H1 (cell line): Measurements from ENCODE around the gene SH3PXD2A. TPM values are rescaled to one million over a fixed set of nuclear protein-coding genes. Genes with fewer than 3 reads are reported as not detected.

Source experiments
- CTCF ChIA-PET: fragments of 300-600 bp; sonication (Branson Sonifier 250); formaldehyde crosslinking; loops from one replicate; lab custom pipeline; 2021; ENCODE audit not compliant: partially characterized antibody; lab: Charles Lee
- POLR2A ChIA-PET: fragments of 300-600 bp; sonication (Branson Sonifier 250); formaldehyde crosslinking; loops from one replicate; lab custom pipeline; 2021; ENCODE audit warnings: inconsistent platforms; ENCODE audit not compliant: partially characterized antibody; lab: Charles Lee
- DNase-seq, 2 experiments: peaks; one replicate each; pipeline versions ENCODE4 v3.0.0 to v3.0.0-alpha.2; 2010 to 2022; ENCODE audit warnings: low spot score in 2 of 2, low read depth in 1 of 2, mixed read lengths in 1 of 2
- FAIRE-seq: peaks from 2 replicates; lab custom pipeline; 2011; peaks lifted over from hg19 to GRCh38; lab: Jason Lieb, UNC
- H2AFZ ChIP-seq: 2 replicates; pipeline ENCODE4 v1.8.1; 2012; ENCODE audit warnings: low read length, inconsistent platforms
- H2AK5ac ChIP-seq: 2 replicates; pipeline ENCODE4 v1.6.1; 2013; ENCODE audit warnings: low read depth, low read length
- H2BK120ac ChIP-seq: replicated peaks from 2 replicates; pipeline ENCODE3; 2013; ENCODE audit warnings: low read depth, low read length, inconsistent platforms
- H2BK12ac ChIP-seq: 2 replicates; pipeline ENCODE4 v1.6.1; 2013; ENCODE audit warnings: low read depth, low read length
- H2BK15ac ChIP-seq: 2 replicates; pipeline ENCODE4 v1.6.1; 2013; ENCODE audit warnings: low read length
- H2BK20ac ChIP-seq: 2 replicates; pipeline ENCODE4 v1.6.1; 2013; ENCODE audit warnings: low read length
- H2BK5ac ChIP-seq: 2 replicates; pipeline ENCODE4 v1.6.1; 2013; ENCODE audit warnings: low read depth, low read length
- H3K14ac ChIP-seq: 2 replicates; pipeline ENCODE4 v1.6.1; 2013; ENCODE audit warnings: inconsistent platforms; ENCODE audit not compliant: insufficient read length
- H3K18ac ChIP-seq: 2 replicates; pipeline ENCODE4 v1.6.1; 2013; ENCODE audit warnings: low read length; ENCODE audit errors: extremely low read depth
- H3K23ac ChIP-seq: 2 replicates; pipeline ENCODE4 v1.6.1; 2013; ENCODE audit warnings: inconsistent platforms; ENCODE audit not compliant: insufficient read length
- H3K23me2 ChIP-seq: 2 replicates; pipeline ENCODE4 v1.6.1; 2013; ENCODE audit warnings: low read depth, low read length
- H3K27ac ChIP-seq: 2 replicates; pipeline ENCODE4 v1.6.1; 2011; ENCODE audit warnings: low read depth, low read length, inconsistent platforms
- H3K27me3 ChIP-seq, 4 experiments: replicated peaks in 1 of 4; 1 replicate in 1 of 4; 2 replicates in 3 of 4; pipeline versions ENCODE4 v1.6.1 to v1.8.1; 2011 to 2013; ENCODE audit warnings: low read length in 3 of 4, mild to moderate bottlenecking in 3 of 4, inconsistent platforms in 2 of 4, mixed read lengths in 2 of 4, moderate library complexity in 1 of 4; ENCODE audit not compliant: control insufficient read depth in 3 of 4, insufficient read depth in 3 of 4; ENCODE audit errors: extremely low read depth in 1 of 4
- H3K36me3 ChIP-seq, 4 experiments: 2 replicates each; pipeline versions ENCODE4 v1.6.1 to v1.8.1; 2011 to 2013; ENCODE audit warnings: mild to moderate bottlenecking in 4 of 4, low read length in 3 of 4, moderate library complexity in 2 of 4, control low read depth in 1 of 4, inconsistent platforms in 1 of 4; ENCODE audit not compliant: insufficient read depth in 4 of 4, control insufficient read depth in 2 of 4
- H3K4ac ChIP-seq: replicated peaks from 2 replicates; pipeline ENCODE3; 2013; ENCODE audit warnings: low read length, low read depth, mixed read lengths, inconsistent platforms; ENCODE audit not compliant: insufficient read length
- H3K4me1 ChIP-seq, 4 experiments: replicated peaks in 1 of 4; 1 replicate in 1 of 4; 2 replicates in 3 of 4; pipeline versions ENCODE4 v1.6.1 to v1.8.1; 2011 to 2013; ENCODE audit warnings: low read length in 3 of 4, inconsistent platforms in 2 of 4, mixed read lengths in 1 of 4; ENCODE audit not compliant: insufficient read depth in 4 of 4, control insufficient read depth in 3 of 4
- H3K4me2 ChIP-seq, 2 experiments: 2 replicates each; pipeline versions ENCODE4 v1.6.1 to v1.8.1; 2011 to 2013; ENCODE audit warnings: low read depth in 2 of 2, low read length in 2 of 2, control low read depth in 1 of 2, inconsistent platforms in 1 of 2, mild to moderate bottlenecking in 1 of 2; ENCODE audit not compliant: insufficient read depth in 1 of 2
- H3K4me3 ChIP-seq, 4 experiments: fragments of 200-600, 300-600 bp in 1 of 4; sonication (generic), shearing (Covaris generic), sonication (Bioruptor Twin) in 1 of 4; 2 replicates each; pipeline versions ENCODE4 v1.5.1 to v1.8.1; 2011 to 2016; ENCODE audit warnings: low read length in 4 of 4, low read depth in 3 of 4, control low read depth in 2 of 4, inconsistent platforms in 2 of 4, mild to moderate bottlenecking in 2 of 4, mixed read lengths in 1 of 4, moderate library complexity in 1 of 4; ENCODE audit not compliant: insufficient read depth in 2 of 4; ENCODE audit errors: extremely low read depth in 1 of 4
- H3K56ac ChIP-seq: replicated peaks from 2 replicates; pipeline ENCODE3; 2013; ENCODE audit warnings: low read depth, mild to moderate bottlenecking, mixed read lengths, low read length, inconsistent platforms; ENCODE audit not compliant: insufficient read length
- H3K79me1 ChIP-seq: 2 replicates; pipeline ENCODE4 v1.6.1; 2013; ENCODE audit warnings: low read depth, low read length, control low read depth
- H3K79me2 ChIP-seq, 2 experiments: 2 replicates each; pipeline versions ENCODE4 v1.6.1 to v1.8.1; 2012 to 2013; ENCODE audit warnings: low read length in 2 of 2, mild to moderate bottlenecking in 2 of 2, inconsistent platforms in 1 of 2; ENCODE audit not compliant: insufficient read depth in 2 of 2, control insufficient read depth in 1 of 2
- H3K9ac ChIP-seq, 4 experiments: replicated peaks in 1 of 4; 1 replicate in 1 of 4; 2 replicates in 3 of 4; pipeline versions ENCODE4 v1.6.1 to v1.8.1; 2011 to 2013; ENCODE audit warnings: low read depth in 3 of 4, low read length in 3 of 4, control low read depth in 2 of 4, mild to moderate bottlenecking in 2 of 4, moderate library complexity in 2 of 4, inconsistent platforms in 1 of 4; ENCODE audit errors: extremely low read depth in 1 of 4
- H3K9me3 ChIP-seq, 2 experiments: 2 replicates each; pipeline versions ENCODE4 v1.6.1 to v1.8.1; 2012 to 2013; ENCODE audit warnings: mild to moderate bottlenecking in 2 of 2, moderate library complexity in 2 of 2, control low read depth in 1 of 2, inconsistent platforms in 1 of 2, low read depth in 1 of 2, low read length in 1 of 2, mixed read lengths in 1 of 2; ENCODE audit not compliant: insufficient read depth in 2 of 2
- H4K20me1 ChIP-seq, 2 experiments: replicated peaks in 1 of 2; 2 replicates each; pipeline versions ENCODE3 to v1.8.1; 2011 to 2013; ENCODE audit warnings: inconsistent platforms in 2 of 2, low read length in 2 of 2, mild to moderate bottlenecking in 1 of 2; ENCODE audit not compliant: insufficient read depth in 2 of 2, control insufficient read depth in 1 of 2
- H4K5ac ChIP-seq: 2 replicates; pipeline ENCODE4 v1.6.1; 2013; ENCODE audit warnings: low read length, low read depth, mixed read lengths, inconsistent platforms; ENCODE audit not compliant: insufficient read length
- H4K8ac ChIP-seq: 2 replicates; pipeline ENCODE4 v1.8.0; 2013; ENCODE audit warnings: mild to moderate bottlenecking, moderate library complexity, low read length, inconsistent platforms; ENCODE audit not compliant: insufficient read depth; ENCODE audit errors: extremely low read depth
- H4K91ac ChIP-seq: replicated peaks from 2 replicates; pipeline ENCODE3; 2013; ENCODE audit warnings: low read length, mixed read lengths, inconsistent platforms; ENCODE audit not compliant: insufficient read length
- KDM1A ChIP-seq: fragments of 200-600, 300-600 bp; sonication (generic); IDR thresholded peaks from 2 replicates; pipeline ENCODE4 v1.7.1; 2016; ENCODE audit warnings: mild to moderate bottlenecking, low read length, borderline replicate concordance
- RNF2 ChIP-seq: fragments of 200-900, 300-1000 bp; sonication (generic); IDR thresholded peaks from 2 replicates; pipeline ENCODE4 v1.7.1; 2016; ENCODE audit warnings: borderline replicate concordance, low read depth, mild to moderate bottlenecking, antibody characterized with exemption, low read length; ENCODE audit not compliant: poor library complexity, severe bottlenecking; ENCODE audit errors: missing control alignments
- SP1 ChIP-seq: IDR thresholded peaks from 2 replicates; pipeline ENCODE4 v1.6.1; 2011; ENCODE audit warnings: low read depth, low read length
- TAF1 ChIP-seq: IDR thresholded peaks from 2 replicates; pipeline ENCODE4 v1.6.1; 2011; ENCODE audit warnings: mild to moderate bottlenecking, low read depth, low read length
- TEAD4 ChIP-seq: IDR thresholded peaks from 2 replicates; pipeline ENCODE4 v1.6.1; 2012; ENCODE audit warnings: low read depth, low read length, inconsistent platforms, mixed read lengths
- WGBS, 2 experiments: shearing (Covaris generic) in 1 of 2; methylation state at CpG; one replicate each; pipeline versions ENCODE4 v1.1.6 to v1.1.7; 2013 to 2015; ENCODE audit warnings: low lambda C conversion rate in 2 of 2, mixed read lengths in 2 of 2, inconsistent platforms in 1 of 2, low coverage in 1 of 2, missing lambda C conversion rate in 1 of 2; ENCODE audit not compliant: insufficient replicate concordance in 2 of 2, insufficient coverage in 1 of 2, insufficient read length in 1 of 2; ENCODE audit errors: extremely low coverage in 1 of 2, missing lambda C conversion rate in 1 of 2; 5-methylcytosine and 5-hydroxymethylcytosine counted together
- polyA plus RNA-seq, 7 experiments: library from polyadenylated mRNA; depleted of rRNA in 3 of 7; stranded (reverse) in 5 of 7; unstranded in 2 of 7; fragments of >200 nt in 5 of 7; fragments of 200-250 nt in 2 of 7; gene quantifications; 1 replicate in 5 of 7; 2 replicates in 1 of 7; 4 replicates in 1 of 7; pipeline versions ENCODE4 v1.2.1 to v1.2.3, GENCODE V29; 2011 to 2013; ENCODE audit warnings: missing spikeins in 2 of 7, mixed read lengths in 2 of 7
- total RNA-seq: library from RNA; stranded (reverse); fragmentation: NEBNext Ultra II Directional; extraction: Animal tissue kit (Norgen Biotek cat#: 25700); gene quantifications from 2 replicates; pipeline ENCODE4 v1.2.1, GENCODE V29; 2021
- TF ChIP-seq, protein P1 (sequence below): IDR thresholded peaks from 2 replicates; pipeline ENCODE4 v1.6.1; 2011; ENCODE audit warnings: low read depth, mild to moderate bottlenecking, low read length; ENCODE audit not compliant: insufficient read depth

SH3PXD2A gene
- total and polyA plus RNA-seq, 2 of the 8 experiments (the other 6 are each of a cell fraction or from before 2014, with no cell fraction given) = 5.4 to 16.3 TPM

GRCh38 chr10:103676058-103676785 is 179.2 kb downstream of the SH3PXD2A start:
- Histone ChIP-seq H2BK15ac (0 out of 2 replicates have a peak overlapping the region, but pooled peaks have one; percentile 61), H3K56ac (no peak overlapping the region), H2BK12ac (peak overlapping the region; percentile 84; the same call in 1 of the 2 replicates), H3K4me2 (no peak overlapping the region; a peak in 1 of 4 replicates), H3K4ac (no peak overlapping the region), H2AFZ (no peak overlapping the region), H3K23ac (no peak overlapping the region), H3K36me3 (no peaks in the 10 kb centered on the region), H3K27me3 (no peaks in the 10 kb centered on the region), H3K79me2 (no peaks in the 10 kb centered on the region), H3K18ac (peak overlapping the region; percentile 60), H2AK5ac (peak overlapping the region; percentile 10; the same call in 1 of the 2 replicates), H2BK5ac (no peak overlapping the region), H3K14ac (no peak overlapping the region), H2BK120ac (no peak overlapping the region), H3K9ac (no peak overlapping the region), H3K27ac (no peak overlapping the region), H3K79me1 (no peaks in the 10 kb centered on the region), H4K91ac (no peak overlapping the region), H4K8ac (no peak overlapping the region), H3K23me2 (no peaks in the 10 kb centered on the region), H4K20me1 (no peaks in the 10 kb centered on the region), H2BK20ac (0 out of 2 replicates have a peak overlapping the region, but pooled peaks have one; percentile 18), H4K5ac (no peak overlapping the region), H3K4me3 (no peak overlapping the region), H3K9me3 (no peaks in the 10 kb centered on the region), H3K4me1 (peaks cover 0 to 6% (median 3%) of the 10 kb centered on the region in 4 experiments; a peak in 5 of 7 replicates)
- FAIRE-seq = no peak
- WGBS, 2 experiments = 77% methylated on average over 6 of the region's 7 CpGs; no CpG with 5 or more reads in 1 of the 2 experiments
- TF ChIP-seq TAF1 (no peak), SP1 (no peak), KDM1A (no peak), TEAD4 (0 out of 2 replicates have a peak, but pooled peaks have one; percentile 28), RNF2 (no peak)
- TF ChIP-seq, protein P1, sequence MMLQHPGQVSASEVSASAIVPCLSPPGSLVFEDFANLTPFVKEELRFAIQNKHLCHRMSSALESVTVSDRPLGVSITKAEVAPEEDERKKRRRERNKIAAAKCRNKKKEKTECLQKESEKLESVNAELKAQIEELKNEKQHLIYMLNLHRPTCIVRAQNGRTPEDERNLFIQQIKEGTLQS = no peak
- DNase-seq = no peak
- CTCF ChIA-PET = interaction anchor here (0.6 to 2.9 kb wide), 5 partner anchors 15 to 181 kb away, joined by 3 to 9 read pairs (median 4); no protein-coding TSS in a partner anchor
- POLR2A ChIA-PET = no interaction called here
